ENCODE measurements around the gene TRIB2. TPM values are rescaled to one million over a fixed set of nuclear protein-coding genes. Genes with fewer than 3 reads are reported as not detected.

The TRIB2 gene
- total and polyA plus RNA-seq, 12 donors: 26.7 to 57.2 (median 36.5) TPM

DNA sequence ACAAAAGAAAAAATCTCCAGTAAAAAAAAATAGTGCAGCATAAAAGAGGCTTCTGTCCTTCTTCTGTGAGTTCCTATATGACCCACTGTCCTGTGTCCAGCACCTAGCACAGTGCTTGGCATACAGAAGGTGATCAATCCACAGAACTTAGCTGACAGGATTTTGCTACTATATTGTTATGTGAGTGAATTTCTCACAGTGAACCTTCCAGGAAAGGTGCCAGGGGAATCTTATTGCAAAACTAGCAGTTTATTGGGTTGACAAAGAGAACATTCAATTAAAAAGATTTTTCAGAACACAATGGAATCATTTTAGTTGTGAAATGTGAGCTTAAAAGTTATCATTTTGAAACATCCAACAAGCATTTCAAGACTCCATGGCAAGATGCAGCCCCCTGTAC lies 12.4 kb upstream of the TRIB2 start:
- Histone ChIP-seq H3K36me3 (no peaks in the 10 kb centered on the region), H3K4me1 (peaks cover 0 to 25% (median 8%) of the 10 kb centered on the region in 9 donors), H3K4me3 (no peak overlapping the region), H3K27me3 (no peaks in the 10 kb centered on the region), H3K27ac (peak overlapping the region in 1 of 10 donors; percentile 34), H3K9me3 (peaks cover 0 to 6% (median 0%) of the 10 kb centered on the region in 11 donors)
- TF ChIP-seq, protein P1, sequence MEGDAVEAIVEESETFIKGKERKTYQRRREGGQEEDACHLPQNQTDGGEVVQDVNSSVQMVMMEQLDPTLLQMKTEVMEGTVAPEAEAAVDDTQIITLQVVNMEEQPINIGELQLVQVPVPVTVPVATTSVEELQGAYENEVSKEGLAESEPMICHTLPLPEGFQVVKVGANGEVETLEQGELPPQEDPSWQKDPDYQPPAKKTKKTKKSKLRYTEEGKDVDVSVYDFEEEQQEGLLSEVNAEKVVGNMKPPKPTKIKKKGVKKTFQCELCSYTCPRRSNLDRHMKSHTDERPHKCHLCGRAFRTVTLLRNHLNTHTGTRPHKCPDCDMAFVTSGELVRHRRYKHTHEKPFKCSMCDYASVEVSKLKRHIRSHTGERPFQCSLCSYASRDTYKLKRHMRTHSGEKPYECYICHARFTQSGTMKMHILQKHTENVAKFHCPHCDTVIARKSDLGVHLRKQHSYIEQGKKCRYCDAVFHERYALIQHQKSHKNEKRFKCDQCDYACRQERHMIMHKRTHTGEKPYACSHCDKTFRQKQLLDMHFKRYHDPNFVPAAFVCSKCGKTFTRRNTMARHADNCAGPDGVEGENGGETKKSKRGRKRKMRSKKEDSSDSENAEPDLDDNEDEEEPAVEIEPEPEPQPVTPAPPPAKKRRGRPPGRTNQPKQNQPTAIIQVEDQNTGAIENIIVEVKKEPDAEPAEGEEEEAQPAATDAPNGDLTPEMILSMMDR (IDR thresholded peaks at IDR 0.05): no peak
- intact Hi-C loops (cut with DNase I): no loop called here
- DNase-seq (no peak), ATAC-seq (no peak)

DNA sequence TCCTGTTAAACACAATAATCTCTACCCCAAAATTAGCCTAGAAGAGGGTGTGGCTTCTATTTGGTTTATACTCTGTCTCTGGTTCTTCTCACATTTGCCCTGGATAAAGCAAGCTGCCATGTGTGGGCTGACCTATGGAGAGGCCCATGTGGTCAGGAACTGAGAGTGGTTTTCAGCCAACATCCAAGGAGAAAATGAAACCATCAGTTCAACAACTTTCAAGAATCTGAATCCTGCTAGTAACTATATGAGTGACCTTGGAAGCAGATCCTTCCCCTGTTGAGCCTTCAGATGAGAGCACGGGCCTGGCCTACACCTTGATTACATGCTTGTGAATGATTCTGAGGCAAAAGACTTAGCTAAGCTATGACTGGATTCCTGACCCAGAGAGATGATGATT lies 11.5 kb upstream of the TRIB2 start:
- Histone ChIP-seq H3K4me1 (peaks cover 0 to 33% (median 8%) of the 10 kb centered on the region in 9 donors), H3K4me3 (no peak overlapping the region), H3K27me3 (no peaks in the 10 kb centered on the region), H3K27ac (peak overlapping the region in 1 of 10 donors; percentile 34), H3K9me3 (peaks cover 0 to 6% (median 0%) of the 10 kb centered on the region in 11 donors), H3K36me3 (no peaks in the 10 kb centered on the region)
- 98 to 100% methylated on average over 1 of the region's 1 CpG for WGBS, 2 donors
- DNase-seq (no peak), ATAC-seq (no peak)
- intact Hi-C loops (cut with DNase I): no loop called here
- TF ChIP-seq, protein P1 (IDR thresholded peaks at IDR 0.05): no peak

DNA sequence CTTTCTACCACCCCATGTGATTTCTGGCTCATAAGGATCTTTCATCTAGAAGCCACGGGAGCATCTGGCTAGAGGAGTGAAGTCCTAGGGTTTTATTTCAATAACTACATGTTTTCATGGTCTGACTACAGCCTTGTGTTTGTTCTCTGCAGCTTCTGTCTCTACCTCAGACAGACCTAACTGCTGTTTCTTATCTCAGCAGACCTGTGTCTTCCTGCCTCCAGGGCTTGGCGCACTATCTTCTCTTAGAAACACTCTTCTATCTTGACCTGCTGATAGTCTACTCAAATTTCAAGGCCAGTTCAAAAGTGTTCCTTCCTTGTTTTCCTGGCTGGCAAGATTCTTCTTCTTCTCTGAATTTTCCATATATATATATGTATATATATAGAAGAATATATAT lies 11.0 kb upstream of the TRIB2 start:
- no peaks in the 10 kb centered on the region for H3K27me3 ChIP-seq
- 91 to 95% methylated on average over 2 of the region's 2 CpGs for WGBS, 2 donors

DNA sequence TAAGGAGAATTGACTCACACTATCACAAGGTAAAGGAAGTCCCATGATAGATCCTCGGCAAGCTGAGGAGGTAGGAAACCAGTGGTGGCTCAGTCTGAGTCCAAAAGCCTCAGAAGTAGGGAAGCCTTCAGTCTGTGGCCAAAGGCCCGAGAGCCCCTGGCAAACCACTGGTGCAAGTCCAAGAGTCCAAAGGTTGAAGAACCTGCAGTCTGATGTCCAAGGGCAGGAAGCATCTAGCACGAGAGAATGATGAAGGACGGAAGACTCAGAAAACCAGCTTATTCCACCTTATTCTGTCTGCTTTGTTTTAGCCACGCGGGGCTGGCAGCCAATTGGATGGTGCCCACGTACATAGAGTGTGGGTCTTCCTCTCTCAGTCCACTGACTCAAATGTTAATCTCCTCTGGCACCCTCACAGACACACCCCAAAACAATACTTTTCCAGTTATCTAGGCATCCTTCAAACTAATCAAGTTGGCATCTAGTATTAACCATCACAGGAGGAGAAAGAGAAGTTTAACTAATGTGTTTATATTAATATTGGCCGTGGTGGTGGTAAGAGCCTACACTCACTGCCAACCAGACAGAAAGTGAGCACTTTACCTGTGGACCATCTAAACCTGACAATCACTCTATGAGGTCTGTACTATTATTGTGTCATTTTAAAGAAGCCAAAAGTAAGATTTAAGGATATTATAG lies 8.1 kb upstream of the TRIB2 start:
- 96 to 98% methylated on average over 8 of the region's 8 CpGs for WGBS, 2 donors
- no peak for DNase-seq
- intact Hi-C loops (cut with DNase I): loop anchor here in 1 of 10 donors (1.0 kb wide), 1 partner anchor 43 kb away; no protein-coding TSS in a partner anchor

More for the DNA sequence above, 11.0 kb upstream of the TRIB2 start:
- Histone ChIP-seq H3K27ac (no peak overlapping the region), H3K36me3 (no peaks in the 10 kb centered on the region), H3K4me3 (no peak overlapping the region), H3K9me3 (peaks cover 0 to 6% (median 0%) of the 10 kb centered on the region in 11 donors), H3K4me1 (peaks cover 0 to 33% (median 8%) of the 10 kb centered on the region in 9 donors)
- ATAC-seq (no peak), DNase-seq (no peak)
- intact Hi-C loops (cut with DNase I): no loop called here
- TF ChIP-seq, protein P1 (IDR thresholded peaks at IDR 0.05): no peak

More for the DNA sequence above, 8.1 kb upstream of the TRIB2 start:
- Histone ChIP-seq H3K4me3 (no peak overlapping the region), H3K36me3 (no peaks in the 10 kb centered on the region), H3K27ac (peak overlapping the region in 1 of 10 donors; percentile 42), H3K27me3 (no peaks in the 10 kb centered on the region), H3K4me1 (peaks cover 0 to 19% (median 2%) of the 10 kb centered on the region in 9 donors), H3K9me3 (peaks cover 0 to 6% (median 0%) of the 10 kb centered on the region in 11 donors)
- no peak for ATAC-seq
- TF ChIP-seq, protein P1 (IDR thresholded peaks at IDR 0.05): no peak
